HEK293 (cell line): ENCODE measurements around the gene CCR5AS.
"Not testable (repeated sequence)": the region's sequence is repeated elsewhere in the genome, so short reads cannot be mapped to it uniquely, and the experiment has no call there.

Source experiments
- CTCF ChIA-PET: fragments of 350-600 bp; formaldehyde crosslinking; extraction: SDS; loops from one replicate; lab custom pipeline; 2021; ENCODE audit warnings: antibody characterized with exemption; lab: Yijun Ruan, JAX
- POLR2A ChIA-PET: fragments of 300-600 bp; formaldehyde crosslinking; extraction: SDS; loops from one replicate; lab custom pipeline; 2020; ENCODE audit warnings: antibody characterized with exemption, inconsistent platforms; lab: Yijun Ruan, JAX
- H3K27ac ChIP-seq: fragments of 200-500 bp; sonication (Bioruptor generic); 2 replicates; pipeline ENCODE4 v1.5.1; 2014; ENCODE audit warnings: low read depth, low read length, control low read depth, inconsistent platforms; ENCODE audit errors: extremely low read depth
- H3K36me3 ChIP-seq, 2 experiments: fragments of 200-500 bp in 1 of 2; sonication (Bioruptor generic) in 1 of 2; 1 replicate in 1 of 2; 2 replicates in 1 of 2; pipeline ENCODE4 v1.5.1; 2014 to 2017; ENCODE audit warnings: inconsistent platforms in 2 of 2, low read length in 2 of 2; ENCODE audit not compliant: control insufficient read depth in 2 of 2, insufficient read depth in 1 of 2
- H3K4me1 ChIP-seq: fragments of 200-500 bp; sonication (Bioruptor generic); 2 replicates; pipeline ENCODE4 v1.5.1; 2014; ENCODE audit warnings: mild to moderate bottlenecking, low read length, inconsistent platforms; ENCODE audit not compliant: control insufficient read depth, insufficient read depth
- H3K4me3 ChIP-seq: 2 replicates; pipeline ENCODE4 v1.5.1; 2011; ENCODE audit warnings: low read depth, mild to moderate bottlenecking, control low read depth, low read length, moderate library complexity
- H3K9me3 ChIP-seq: fragments of 200-500 bp; sonication (Bioruptor generic); 2 replicates; pipeline ENCODE4 v1.5.1; 2014; ENCODE audit warnings: low read depth, low read length, inconsistent platforms; ENCODE audit not compliant: control insufficient read depth, insufficient read depth
- GLIS1 ChIP-seq: fragments of 450-650 bp; formaldehyde crosslinking; IDR thresholded peaks from 2 replicates; pipeline ENCODE4 v1.5.1; 2016; ENCODE audit warnings: missing biosample characterization, missing genetic modification characterization
- GLIS2 ChIP-seq: fragments of 450-650 bp; formaldehyde crosslinking; IDR thresholded peaks from 2 replicates; pipeline ENCODE4 v1.5.1; 2016; ENCODE audit warnings: missing biosample characterization, missing genetic modification characterization
- IKZF3 ChIP-seq: fragments of 450-650 bp; IDR thresholded peaks from 2 replicates; pipeline ENCODE4 v1.5.0; 2018; ENCODE audit warnings: missing biosample characterization, mild to moderate bottlenecking, missing genetic modification characterization, moderate library complexity
- MZF1 ChIP-seq: fragments of 450-650 bp; formaldehyde crosslinking; IDR thresholded peaks from 2 replicates; pipeline ENCODE4 v1.5.1; 2017; ENCODE audit warnings: missing biosample characterization, missing genetic modification characterization, borderline replicate concordance
- OSR2 ChIP-seq: fragments of 450-650 bp; formaldehyde crosslinking; IDR thresholded peaks from 2 replicates; pipeline ENCODE4 v1.5.1; 2016; ENCODE audit warnings: missing biosample characterization, missing genetic modification characterization
- SP3 ChIP-seq: fragments of 450-650 bp; formaldehyde crosslinking; IDR thresholded peaks from 2 replicates; pipeline ENCODE4 v1.5.1; 2016; ENCODE audit warnings: missing biosample characterization, missing genetic modification characterization
- TRIM28 ChIP-seq: IDR thresholded peaks from 2 replicates; pipeline ENCODE4 v1.6.1; 2011; ENCODE audit warnings: low read length, control low read depth, borderline replicate concordance
- TSHZ1 ChIP-seq: fragments of 450-650 bp; formaldehyde crosslinking; IDR thresholded peaks from 2 replicates; pipeline ENCODE4 v1.5.1; 2016; ENCODE audit warnings: missing biosample characterization, missing genetic modification characterization, borderline replicate concordance
- YY2 ChIP-seq: fragments of 450-650 bp; formaldehyde crosslinking; IDR thresholded peaks from 2 replicates; pipeline ENCODE4 v1.5.1; 2016; ENCODE audit warnings: missing biosample characterization, missing genetic modification characterization
- ZBTB10 ChIP-seq: fragments of 450-650 bp; formaldehyde crosslinking; IDR thresholded peaks from 2 replicates; pipeline ENCODE4 v1.5.1; 2016; ENCODE audit warnings: missing biosample characterization, missing genetic modification characterization
- ZFP37 ChIP-seq: fragments of 450-650 bp; formaldehyde crosslinking; IDR thresholded peaks from 2 replicates; pipeline ENCODE4 v1.5.1; 2016; ENCODE audit warnings: missing biosample characterization, missing genetic modification characterization
- ZNF121 ChIP-seq: fragments of 450-650 bp; formaldehyde crosslinking; IDR thresholded peaks from 2 replicates; pipeline ENCODE4 v1.5.1; 2016; ENCODE audit warnings: missing biosample characterization, missing genetic modification characterization
- ZNF132 ChIP-seq: fragments of 450-650 bp; formaldehyde crosslinking; IDR thresholded peaks from 2 replicates; pipeline ENCODE4 v1.5.1; 2017; ENCODE audit warnings: missing biosample characterization, missing genetic modification characterization, borderline replicate concordance
- ZNF146 ChIP-seq: fragments of 450-650 bp; formaldehyde crosslinking; IDR thresholded peaks from 2 replicates; pipeline ENCODE4 v1.5.1; 2016; ENCODE audit warnings: missing biosample characterization, missing genetic modification characterization
- ZNF169 ChIP-seq: fragments of 450-650 bp; formaldehyde crosslinking; IDR thresholded peaks from 2 replicates; pipeline ENCODE4 v1.5.1; 2016; ENCODE audit warnings: missing biosample characterization, missing genetic modification characterization
- ZNF174 ChIP-seq: fragments of 450-650 bp; formaldehyde crosslinking; IDR thresholded peaks from 2 replicates; pipeline ENCODE4 v1.5.0; 2017; ENCODE audit warnings: missing biosample characterization, mild to moderate bottlenecking, missing genetic modification characterization
- ZNF24 ChIP-seq: fragments of 450-650 bp; formaldehyde crosslinking; IDR thresholded peaks from 2 replicates; pipeline ENCODE4 v1.5.1; 2016; ENCODE audit warnings: missing biosample characterization, missing genetic modification characterization
- ZNF350 ChIP-seq: fragments of 450-650 bp; formaldehyde crosslinking; IDR thresholded peaks from 2 replicates; pipeline ENCODE4 v1.5.0; 2017; ENCODE audit warnings: missing biosample characterization, mild to moderate bottlenecking, missing genetic modification characterization
- ZNF37A ChIP-seq: fragments of 450-650 bp; IDR thresholded peaks from 2 replicates; pipeline ENCODE4 v1.5.1; 2018; ENCODE audit warnings: missing biosample characterization, missing genetic modification characterization
- ZNF449 ChIP-seq: fragments of 450-650 bp; formaldehyde crosslinking; IDR thresholded peaks from 2 replicates; pipeline ENCODE4 v1.5.1; 2017; ENCODE audit warnings: missing biosample characterization, mild to moderate bottlenecking, missing genetic modification characterization, moderate library complexity
- ZNF48 ChIP-seq: fragments of 450-650 bp; formaldehyde crosslinking; IDR thresholded peaks from 2 replicates; pipeline ENCODE4 v1.5.1; 2016; ENCODE audit warnings: missing biosample characterization, missing genetic modification characterization
- ZNF501 ChIP-seq: fragments of 450-650 bp; formaldehyde crosslinking; IDR thresholded peaks from 2 replicates; pipeline ENCODE4 v1.5.1; 2016; ENCODE audit warnings: missing biosample characterization, missing genetic modification characterization
- ZNF510 ChIP-seq: fragments of 450-650 bp; formaldehyde crosslinking; IDR thresholded peaks from 2 replicates; pipeline ENCODE4 v1.5.1; 2018; ENCODE audit warnings: mild to moderate bottlenecking, missing genetic modification characterization, missing biosample characterization; ENCODE audit not compliant: insufficient replicate concordance
- ZNF548 ChIP-seq: fragments of 450-650 bp; formaldehyde crosslinking; IDR thresholded peaks from 2 replicates; pipeline ENCODE4 v1.5.1; 2016; ENCODE audit warnings: missing biosample characterization, missing genetic modification characterization
- ZNF560 ChIP-seq: fragments of 450-650 bp; formaldehyde crosslinking; IDR thresholded peaks from 2 replicates; pipeline ENCODE4 v1.5.1; 2017; ENCODE audit warnings: missing biosample characterization, missing genetic modification characterization, borderline replicate concordance
- ZNF664 ChIP-seq: fragments of 450-650 bp; formaldehyde crosslinking; IDR thresholded peaks from 2 replicates; pipeline ENCODE4 v1.5.1; 2016; ENCODE audit warnings: missing biosample characterization, missing genetic modification characterization
- ZNF747 ChIP-seq: fragments of 450-650 bp; formaldehyde crosslinking; IDR thresholded peaks from 2 replicates; pipeline ENCODE4 v1.5.1; 2016; ENCODE audit warnings: missing biosample characterization, missing genetic modification characterization
- ZNF776 ChIP-seq: fragments of 450-650 bp; formaldehyde crosslinking; IDR thresholded peaks from 2 replicates; pipeline ENCODE4 v1.5.0; 2017; ENCODE audit warnings: missing biosample characterization, missing genetic modification characterization, borderline replicate concordance

The CCR5AS gene

GRCh38 chr3:46402902-46403301, 4.0 kb downstream of the CCR5AS start:
- peak; percentile 82 for TF ChIP-seq ZNF146 (tag by site-specific recombination)
- H3K36me3 ChIP-seq, POLR2A ChIA-PET, H3K9me3 ChIP-seq, H3K4me1 ChIP-seq, H3K27ac ChIP-seq, H3K4me3 ChIP-seq: not testable (repeated sequence)
- CTCF ChIA-PET = interaction anchor here (0.6 kb wide), 1 partner anchor 368 kb away, joined by 3 read pairs; no protein-coding TSS in a partner anchor

GRCh38 chr3:46401579-46401978, 5.3 kb downstream of the CCR5AS start:
- ChIA-PET POLR2A (no interaction called here), CTCF (no interaction called here)
- H3K9me3 ChIP-seq = no peaks in the 10 kb centered on the region
- no peaks in the 10 kb centered on the region for H3K36me3 ChIP-seq
- H3K4me1 ChIP-seq = no peaks in the 10 kb centered on the region
- H3K4me3 ChIP-seq = no peak overlapping the region
- TF ChIP-seq ZFP37 (no peak), ZNF776 (tag by site-specific recombination) (no peak), GLIS2 (tag by site-specific recombination) (no peak), ZNF510 (no peak), ZNF132 (tag by site-specific recombination) (no peak), ZNF560 (tag by site-specific recombination) (no peak), ZNF664 (tag by site-specific recombination) (no peak), ZBTB10 (tag by site-specific recombination) (no peak), TRIM28 (no peak), TSHZ1 (tag by site-specific recombination) (no peak), ZNF169 (tag by site-specific recombination) (no peak), YY2 (no peak)
- H3K27ac ChIP-seq = no peak overlapping the region

- ChIA-PET CTCF (interaction anchor here (1.1 kb wide), 1 partner anchor 22 kb away, joined by 3 read pairs; no protein-coding TSS in a partner anchor), POLR2A (no interaction called here)
- TF ChIP-seq ZNF548 (tag by site-specific recombination) (no peak), ZNF37A (no peak), GLIS1 (tag by site-specific recombination) (no peak), ZNF24 (tag by site-specific recombination) (no peak), ZNF747 (tag by site-specific recombination) (no peak), OSR2 (no peak), SP3 (tag by site-specific recombination) (no peak), ZNF501 (tag by site-specific recombination) (no peak), ZNF449 (tag by site-specific recombination) (no peak), ZNF48 (tag by site-specific recombination) (no peak), ZNF174 (no peak), IKZF3 (tag by site-specific recombination) (no peak), ZNF350 (tag by site-specific recombination) (no peak), MZF1 (tag by site-specific recombination) (no peak), ZNF121 (no peak)
Observed at GRCh38 chr3:46400846-46401245, 6.0 kb downstream of the CCR5AS start.

More at GRCh38 chr3:46400846-46401245, 6.0 kb downstream of the CCR5AS start:
- Histone ChIP-seq H3K36me3 (no peaks in the 10 kb centered on the region), H3K9me3 (no peaks in the 10 kb centered on the region), H3K27ac (no peak overlapping the region), H3K4me1 (no peaks in the 10 kb centered on the region), H3K4me3 (no peak overlapping the region)
